HG03175 (cell line): Measurements from ENCODE around the gene DELE1.

Experiments used
- ATAC-seq: cut with Tn5 transposase; IDR thresholded peaks from one replicate; pipeline ENCODE4 v1.9.1; 2021; ENCODE audit warnings: mild to moderate bottlenecking, moderate library complexity; ENCODE audit not compliant: unreplicated experiment

Gene DELE1

GRCh38 chr5:141989720-141990119, 66.0 kb downstream of the DELE1 start:
- no peak for ATAC-seq
